ENCODE measurements around the gene NT5M.

GRCh38 chr17:17379197-17379991, 76.2 kb downstream of the NT5M start:
- TF ChIP-seq, protein P1, sequence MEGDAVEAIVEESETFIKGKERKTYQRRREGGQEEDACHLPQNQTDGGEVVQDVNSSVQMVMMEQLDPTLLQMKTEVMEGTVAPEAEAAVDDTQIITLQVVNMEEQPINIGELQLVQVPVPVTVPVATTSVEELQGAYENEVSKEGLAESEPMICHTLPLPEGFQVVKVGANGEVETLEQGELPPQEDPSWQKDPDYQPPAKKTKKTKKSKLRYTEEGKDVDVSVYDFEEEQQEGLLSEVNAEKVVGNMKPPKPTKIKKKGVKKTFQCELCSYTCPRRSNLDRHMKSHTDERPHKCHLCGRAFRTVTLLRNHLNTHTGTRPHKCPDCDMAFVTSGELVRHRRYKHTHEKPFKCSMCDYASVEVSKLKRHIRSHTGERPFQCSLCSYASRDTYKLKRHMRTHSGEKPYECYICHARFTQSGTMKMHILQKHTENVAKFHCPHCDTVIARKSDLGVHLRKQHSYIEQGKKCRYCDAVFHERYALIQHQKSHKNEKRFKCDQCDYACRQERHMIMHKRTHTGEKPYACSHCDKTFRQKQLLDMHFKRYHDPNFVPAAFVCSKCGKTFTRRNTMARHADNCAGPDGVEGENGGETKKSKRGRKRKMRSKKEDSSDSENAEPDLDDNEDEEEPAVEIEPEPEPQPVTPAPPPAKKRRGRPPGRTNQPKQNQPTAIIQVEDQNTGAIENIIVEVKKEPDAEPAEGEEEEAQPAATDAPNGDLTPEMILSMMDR (conservative IDR thresholded peaks at IDR 0.05; ENCODE audit: low read length), result no peak
- no peak for TF ChIP-seq EZH2phosphoT487 (IDR thresholded peaks at IDR 0.05; ENCODE audit: borderline replicate concordance)
